DND-41 (cell line): ENCODE results near the gene CTNNA3.

Experiments
- EZH2 ChIP-seq: IDR thresholded peaks from 3 replicates; pipeline ENCODE4 v1.6.1; 2012; ENCODE audit warnings: borderline replicate concordance, low read depth, mild to moderate bottlenecking, moderate library complexity, low read length, inconsistent platforms; ENCODE audit not compliant: severe bottlenecking
- TF ChIP-seq, protein P1 (sequence below): IDR thresholded peaks from 2 replicates; pipeline ENCODE4 v1.5.1; 2012; ENCODE audit warnings: borderline replicate concordance, low read length, moderate library complexity, mild to moderate bottlenecking; ENCODE audit not compliant: poor library complexity, severe bottlenecking; ENCODE audit errors: extremely low read depth

DNA sequence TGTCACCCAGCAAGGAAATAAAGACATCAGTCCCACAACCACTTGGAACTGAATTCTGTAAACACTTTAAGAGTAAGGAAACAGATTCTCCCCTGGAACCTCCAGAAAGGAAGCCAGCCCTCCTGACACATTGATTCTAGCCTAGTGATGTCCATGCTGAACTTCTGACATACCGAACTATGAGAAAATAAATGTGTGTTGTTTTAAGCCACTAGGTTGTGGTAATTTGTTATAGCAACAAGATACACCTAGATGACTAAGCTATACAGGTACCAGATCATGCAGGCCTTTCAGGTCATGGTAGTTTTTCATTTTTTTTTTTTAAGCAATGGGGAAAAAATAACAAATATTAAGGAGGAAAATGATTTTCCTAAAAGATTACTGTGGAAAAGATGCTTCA lies 807.8 kb downstream of the CTNNA3 start:
- no peak for TF ChIP-seq EZH2
- TF ChIP-seq, protein P1, sequence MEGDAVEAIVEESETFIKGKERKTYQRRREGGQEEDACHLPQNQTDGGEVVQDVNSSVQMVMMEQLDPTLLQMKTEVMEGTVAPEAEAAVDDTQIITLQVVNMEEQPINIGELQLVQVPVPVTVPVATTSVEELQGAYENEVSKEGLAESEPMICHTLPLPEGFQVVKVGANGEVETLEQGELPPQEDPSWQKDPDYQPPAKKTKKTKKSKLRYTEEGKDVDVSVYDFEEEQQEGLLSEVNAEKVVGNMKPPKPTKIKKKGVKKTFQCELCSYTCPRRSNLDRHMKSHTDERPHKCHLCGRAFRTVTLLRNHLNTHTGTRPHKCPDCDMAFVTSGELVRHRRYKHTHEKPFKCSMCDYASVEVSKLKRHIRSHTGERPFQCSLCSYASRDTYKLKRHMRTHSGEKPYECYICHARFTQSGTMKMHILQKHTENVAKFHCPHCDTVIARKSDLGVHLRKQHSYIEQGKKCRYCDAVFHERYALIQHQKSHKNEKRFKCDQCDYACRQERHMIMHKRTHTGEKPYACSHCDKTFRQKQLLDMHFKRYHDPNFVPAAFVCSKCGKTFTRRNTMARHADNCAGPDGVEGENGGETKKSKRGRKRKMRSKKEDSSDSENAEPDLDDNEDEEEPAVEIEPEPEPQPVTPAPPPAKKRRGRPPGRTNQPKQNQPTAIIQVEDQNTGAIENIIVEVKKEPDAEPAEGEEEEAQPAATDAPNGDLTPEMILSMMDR, result no peak
